ENCODE measurements around the gene ZNF652.

DNA sequence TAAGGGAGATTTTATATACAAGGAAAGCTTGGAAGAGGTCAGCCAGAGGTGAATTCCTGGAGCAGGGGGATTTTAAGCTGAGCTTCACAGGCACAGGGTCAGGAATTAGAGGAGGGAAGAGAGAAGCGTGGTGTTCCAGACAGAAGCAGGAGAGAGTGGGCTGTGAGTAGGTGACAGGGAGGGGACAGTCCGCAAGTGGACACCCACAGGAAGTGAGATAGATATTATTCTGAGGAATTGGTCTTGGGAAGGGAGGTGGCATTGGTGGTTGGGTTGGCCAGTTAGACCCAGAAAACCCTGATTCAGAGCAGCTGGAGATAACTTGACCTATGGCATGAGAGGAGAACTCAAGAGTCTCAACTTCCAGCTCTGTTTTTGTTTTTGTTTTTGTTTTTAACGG lies 37.9 kb upstream of the ZNF652 start:
- TF ChIP-seq GATA2 (IDR thresholded peaks at IDR 0.05; ENCODE audit: low read depth, low read length) (no peak), GATA3 (IDR thresholded peaks at IDR 0.05; ENCODE audit: low read depth, low read length) (no peak)
